Mesenteric fat pad (tissue), 1 donor: ENCODE results near the gene NUB1. TPM values are rescaled to one million over a fixed set of nuclear protein-coding genes. Genes with fewer than 3 reads are reported as not detected.

Experiments used
- DNase-seq: peaks from one replicate; pipeline ENCODE4 v3.0.0-alpha.2; 2020; ENCODE audit warnings: low spot score
- total RNA-seq: library from RNA; stranded (reverse); fragmentation: NEBNext Ultra II Directional; extraction: Animal tissue kit (Norgen Biotek cat#: 25700); gene quantifications from one replicate; pipeline ENCODE4 v1.2.1, GENCODE V29; 2021
- donor health status: DM: yes; HTN: yes; CAD: no.

NUB1 gene
- total RNA-seq, 1 donor from 2014 or later: 59.2 TPM

DNA sequence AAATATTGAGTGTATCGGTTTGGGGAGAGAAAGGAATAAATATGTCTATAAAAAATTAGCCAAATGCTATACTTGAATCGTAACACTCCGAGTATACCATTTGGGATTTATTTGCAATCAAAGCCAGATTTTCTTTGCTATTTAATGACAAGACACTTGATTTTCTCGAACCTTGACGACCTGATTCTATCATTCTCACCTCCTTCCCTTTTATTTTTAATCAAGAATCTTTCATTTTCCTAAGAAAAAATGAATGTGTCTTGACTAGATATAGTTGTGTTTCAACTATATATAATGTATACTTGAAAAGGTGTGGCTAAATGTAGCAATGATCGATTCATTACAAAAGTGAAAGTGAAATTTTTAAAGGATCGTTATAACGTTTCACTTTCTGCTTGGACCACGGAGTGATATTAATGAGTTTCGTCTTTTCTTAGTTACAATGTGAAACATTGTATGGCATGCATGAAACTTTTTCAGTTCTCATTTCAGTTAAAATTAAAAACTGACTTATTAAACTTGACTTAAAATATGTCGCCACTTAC is 562 bp downstream of the NUB1 start:
- DNase-seq: no peak

DNA sequence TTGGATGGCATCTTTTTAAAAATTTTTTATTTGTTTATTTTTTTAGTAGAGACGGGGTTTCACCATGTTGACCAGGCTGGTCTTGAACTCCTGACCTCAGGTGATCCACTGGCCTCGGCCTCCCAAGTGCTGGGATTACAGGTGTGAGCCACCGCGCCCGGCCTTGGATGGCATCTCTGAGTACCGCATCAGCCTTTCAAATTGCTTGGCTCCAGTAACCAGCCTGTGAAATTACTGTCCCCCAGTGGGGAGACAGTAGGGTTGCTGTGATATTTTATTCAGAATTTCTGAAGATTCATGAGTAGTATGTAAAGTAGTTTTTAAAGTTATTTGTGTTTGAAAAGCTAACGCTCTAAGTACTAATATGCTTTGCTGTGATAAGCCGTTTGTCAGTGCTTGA is 1.2 kb downstream of the NUB1 start:
- no peak for DNase-seq

DNA sequence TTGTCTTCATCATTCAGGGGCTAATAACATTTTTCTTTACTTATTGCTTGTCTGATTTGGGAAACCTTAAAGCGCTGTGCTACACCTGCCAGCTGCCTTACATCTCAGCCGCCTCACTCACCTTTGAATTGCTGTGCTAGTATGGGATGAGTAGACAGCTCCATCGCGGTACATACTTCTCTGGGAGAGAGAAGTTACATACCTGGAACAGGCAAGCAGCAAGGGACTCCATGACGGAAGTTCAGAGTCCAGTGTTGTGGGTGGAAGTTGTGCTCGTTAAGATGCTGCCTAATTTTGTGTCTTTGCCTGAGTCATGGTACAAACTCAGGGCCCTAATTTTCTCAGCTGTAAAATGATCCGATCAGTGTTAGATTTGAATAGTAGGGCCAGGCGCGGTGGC is 1.9 kb downstream of the NUB1 start:
- DNase-seq: no peak

DNA sequence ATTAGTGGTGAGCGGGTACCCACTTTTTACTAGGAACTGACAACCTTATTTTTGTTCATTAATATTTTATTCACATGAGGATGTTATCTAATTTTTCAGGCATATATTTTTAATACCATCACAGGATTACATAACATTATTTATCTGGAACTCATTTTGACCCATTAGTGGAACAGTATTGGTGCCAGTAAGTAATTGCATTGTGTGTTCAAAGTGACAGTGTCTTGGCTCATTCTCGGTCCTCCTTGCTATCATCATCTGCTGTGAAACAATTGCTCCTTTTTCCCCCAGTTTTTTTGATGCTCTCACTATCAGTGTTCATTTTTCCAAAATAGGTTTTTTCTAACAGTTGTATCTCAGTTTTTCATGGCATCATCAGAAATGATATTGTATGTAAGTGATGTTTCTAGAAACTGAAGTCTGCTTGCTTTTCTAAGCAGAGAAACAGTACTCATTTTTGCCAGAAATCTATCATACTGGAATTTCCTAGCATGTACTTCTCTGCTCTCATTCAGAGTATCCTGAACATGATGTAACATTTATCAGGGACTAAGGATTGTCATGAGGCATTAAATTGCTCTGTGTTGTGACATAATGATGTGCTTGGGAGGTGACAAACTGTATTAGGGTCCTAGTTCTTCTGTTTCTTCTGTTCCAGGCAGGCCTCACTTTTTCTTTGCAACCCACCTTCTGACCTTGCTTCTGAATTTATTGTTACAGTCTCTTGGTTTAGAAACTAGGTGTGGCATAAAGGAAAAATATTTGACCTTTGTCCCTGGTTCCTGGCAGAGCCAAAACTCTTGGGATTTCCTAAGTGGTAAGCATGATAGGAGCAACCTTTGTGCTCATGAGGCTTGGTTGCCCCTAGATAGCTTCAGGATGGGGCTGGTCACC is 4.2 kb downstream of the NUB1 start:
- DNase-seq: no peak

DNA sequence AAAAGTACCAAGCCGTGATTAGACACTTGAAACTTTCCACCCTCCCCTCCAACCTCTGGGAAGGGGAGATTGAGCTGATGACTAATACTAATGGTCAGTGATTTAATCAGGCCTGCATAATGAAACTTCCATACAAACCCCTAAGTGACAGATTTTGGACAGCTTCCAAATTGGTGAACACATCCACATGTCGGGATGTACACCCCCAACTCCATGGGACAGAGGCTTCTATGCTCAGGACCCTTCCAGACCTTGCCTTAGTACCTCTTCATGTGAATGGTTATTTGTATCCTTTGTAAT is 4.8 kb downstream of the NUB1 start:
- no peak for DNase-seq

DNA sequence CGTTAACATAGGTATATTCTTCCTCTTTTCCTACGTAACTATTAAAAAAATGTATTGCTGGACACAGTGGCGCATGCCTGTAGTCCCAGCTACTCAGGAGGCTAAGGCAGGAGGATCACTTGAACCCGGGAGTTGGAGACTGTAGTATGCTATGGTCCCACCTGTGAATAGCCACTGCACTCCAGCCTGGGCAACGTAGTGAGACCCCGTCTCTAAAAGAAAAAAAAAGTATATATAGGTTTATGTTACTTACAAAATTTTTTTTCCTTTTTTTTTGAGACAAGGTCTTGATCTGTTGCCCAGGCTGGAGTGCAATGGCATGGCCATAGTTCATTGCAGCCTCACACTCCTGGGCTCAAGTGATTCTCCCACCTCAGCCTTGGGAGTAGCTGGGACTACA is 5.6 kb downstream of the NUB1 start:
- DNase-seq: no peak

DNA sequence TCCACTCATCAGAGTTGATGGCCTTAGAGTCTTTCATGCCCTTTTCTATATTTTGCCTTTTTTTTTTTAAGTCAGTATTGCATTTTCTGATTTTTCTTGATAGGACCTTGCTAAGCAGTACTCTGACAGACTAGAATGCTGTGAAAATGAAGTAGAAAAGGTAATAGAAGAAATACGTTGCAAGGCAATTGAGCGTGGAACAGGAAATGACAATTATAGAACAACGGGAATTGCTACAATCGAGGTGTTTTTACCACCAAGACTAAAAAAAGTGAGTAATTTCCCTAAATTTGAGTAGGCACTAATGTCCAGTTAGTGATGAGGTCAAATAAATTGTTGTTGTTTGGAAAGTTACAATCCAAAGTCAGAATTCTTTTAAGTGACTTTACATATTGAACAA is 7.4 kb downstream of the NUB1 start:
- DNase-seq: no peak

DNA sequence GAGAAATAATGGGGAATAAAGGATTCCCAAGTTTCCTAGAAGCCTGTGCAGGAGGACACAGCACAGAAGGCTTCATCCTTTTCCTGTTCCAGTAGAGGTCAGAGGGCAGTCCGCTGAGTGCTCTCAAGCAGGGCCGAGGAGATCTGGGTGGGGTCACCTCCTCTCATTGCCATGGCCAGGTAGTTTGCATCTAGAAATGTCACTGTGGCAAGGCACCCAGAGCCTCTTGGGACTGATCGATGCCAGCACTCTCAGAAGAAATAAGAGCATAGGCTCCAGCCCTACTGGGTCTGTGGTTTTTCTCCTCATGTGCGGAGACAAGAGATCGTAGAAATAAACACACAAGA is 7.9 kb downstream of the NUB1 start:
- no peak for DNase-seq

DNA sequence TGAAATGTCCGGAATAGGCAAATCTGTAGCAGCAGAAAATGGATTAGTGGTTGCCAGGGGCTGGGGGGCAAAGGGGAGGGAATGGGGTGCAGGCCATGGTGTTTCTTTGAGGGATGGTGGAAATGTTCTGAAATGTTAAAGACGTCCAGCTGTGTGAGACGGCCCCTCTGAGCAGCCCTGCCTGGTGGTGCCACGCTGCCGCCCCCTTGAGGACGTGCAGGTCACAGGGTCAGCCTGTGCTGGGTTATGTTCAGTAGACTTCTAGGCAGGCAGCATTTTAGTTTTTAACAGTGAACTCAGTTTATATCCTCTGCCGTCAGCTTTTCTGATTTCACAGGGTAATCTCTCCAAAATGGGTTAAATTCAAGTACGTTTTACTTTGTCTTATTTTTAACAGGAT is 9.4 kb downstream of the NUB1 start:
- no peak for DNase-seq

DNA sequence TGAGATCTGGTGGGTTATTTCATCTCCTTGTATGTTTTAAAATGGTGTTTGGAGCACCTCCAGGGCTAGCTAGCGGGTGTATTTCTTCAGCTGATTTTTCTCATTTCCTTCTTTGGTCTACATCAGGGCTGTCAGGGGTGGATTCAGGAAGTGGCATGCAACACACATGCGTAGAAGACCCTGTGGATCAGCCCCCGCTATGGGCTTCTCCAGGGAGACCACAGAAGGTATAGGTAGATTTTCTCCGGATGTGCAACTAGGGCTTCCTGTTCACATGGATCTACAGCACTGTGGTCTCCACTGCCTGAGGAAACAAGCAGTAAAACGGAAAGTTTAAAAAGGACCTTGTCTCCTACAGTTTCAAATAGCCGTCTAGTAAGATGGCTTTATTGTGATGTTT is 10.4 kb downstream of the NUB1 start:
- DNase-seq: no peak

DNA sequence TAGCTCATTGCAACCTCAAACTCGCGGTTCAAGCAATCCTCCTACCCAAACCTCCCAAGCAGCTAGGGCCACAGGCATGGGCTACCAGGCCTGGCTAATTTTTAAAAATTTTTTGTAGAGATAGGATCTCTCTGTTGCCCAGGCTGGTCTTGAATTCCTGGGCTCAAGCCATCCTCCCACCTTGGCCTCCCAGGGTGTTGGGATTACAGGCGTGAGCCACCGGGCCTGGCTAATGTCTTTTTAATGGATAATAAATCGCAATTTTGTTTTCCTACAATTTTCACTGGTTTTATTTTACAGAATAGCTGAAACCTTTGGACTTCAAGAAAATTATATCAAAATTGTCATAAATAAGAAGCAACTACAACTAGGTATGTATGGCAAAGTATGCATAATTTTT is 10.9 kb downstream of the NUB1 start:
- DNase-seq: no peak

DNA sequence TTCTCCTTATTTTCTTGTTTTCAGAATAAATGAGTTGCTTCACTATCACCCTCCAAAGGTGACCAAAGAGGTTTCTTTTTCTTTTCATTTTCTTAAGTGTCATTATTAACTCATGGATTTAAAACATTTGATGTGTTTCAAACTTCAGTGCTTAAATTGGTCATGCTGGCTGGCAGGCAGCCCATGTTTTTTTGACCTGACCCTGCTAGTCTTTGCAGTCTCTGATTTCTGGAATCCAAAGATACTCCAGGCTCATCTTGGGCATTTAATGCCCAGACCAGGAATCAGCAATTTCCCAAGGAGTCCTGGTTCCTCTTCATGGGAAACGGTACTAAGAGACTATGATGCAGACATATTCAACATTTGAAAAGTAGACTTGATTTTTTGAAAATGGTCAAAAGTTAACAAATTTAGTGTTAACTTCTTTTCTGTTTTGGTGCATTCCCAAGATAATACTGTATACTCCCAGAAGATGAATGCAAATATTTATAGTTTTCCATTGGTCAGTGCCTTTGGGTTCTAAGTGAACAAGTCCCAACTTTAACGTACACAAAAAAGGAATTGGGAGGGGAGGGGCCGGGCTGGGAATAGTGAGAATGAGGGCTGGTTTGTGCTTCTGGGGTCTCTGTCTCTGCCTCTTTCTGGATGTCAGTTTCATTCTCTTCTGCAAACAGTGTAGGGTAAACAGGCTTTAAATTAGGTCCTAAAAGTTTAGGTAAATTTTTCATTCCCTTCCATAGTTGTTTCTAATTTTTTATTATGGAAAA is 19.8 kb downstream of the NUB1 start:
- DNase-seq: no peak

DNA sequence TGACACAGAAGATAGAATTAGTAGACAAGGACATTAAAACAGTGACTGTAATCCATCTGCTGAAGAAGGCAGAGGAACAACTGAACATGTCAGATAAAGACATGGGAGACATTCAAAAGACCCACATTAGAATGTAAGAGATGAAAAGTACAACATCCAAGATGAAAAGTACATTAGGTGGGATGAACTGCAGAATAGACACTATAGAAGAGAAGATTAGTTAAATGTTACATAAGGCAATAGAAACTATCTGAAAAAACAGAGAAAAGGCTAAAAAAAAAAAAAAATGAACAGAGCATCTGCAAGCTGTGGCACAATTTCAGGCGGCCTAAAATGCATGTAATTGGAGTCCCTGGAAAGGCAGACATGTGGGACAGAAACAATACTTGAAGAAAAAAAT is 21.6 kb downstream of the NUB1 start:
- DNase-seq: no peak

DNA sequence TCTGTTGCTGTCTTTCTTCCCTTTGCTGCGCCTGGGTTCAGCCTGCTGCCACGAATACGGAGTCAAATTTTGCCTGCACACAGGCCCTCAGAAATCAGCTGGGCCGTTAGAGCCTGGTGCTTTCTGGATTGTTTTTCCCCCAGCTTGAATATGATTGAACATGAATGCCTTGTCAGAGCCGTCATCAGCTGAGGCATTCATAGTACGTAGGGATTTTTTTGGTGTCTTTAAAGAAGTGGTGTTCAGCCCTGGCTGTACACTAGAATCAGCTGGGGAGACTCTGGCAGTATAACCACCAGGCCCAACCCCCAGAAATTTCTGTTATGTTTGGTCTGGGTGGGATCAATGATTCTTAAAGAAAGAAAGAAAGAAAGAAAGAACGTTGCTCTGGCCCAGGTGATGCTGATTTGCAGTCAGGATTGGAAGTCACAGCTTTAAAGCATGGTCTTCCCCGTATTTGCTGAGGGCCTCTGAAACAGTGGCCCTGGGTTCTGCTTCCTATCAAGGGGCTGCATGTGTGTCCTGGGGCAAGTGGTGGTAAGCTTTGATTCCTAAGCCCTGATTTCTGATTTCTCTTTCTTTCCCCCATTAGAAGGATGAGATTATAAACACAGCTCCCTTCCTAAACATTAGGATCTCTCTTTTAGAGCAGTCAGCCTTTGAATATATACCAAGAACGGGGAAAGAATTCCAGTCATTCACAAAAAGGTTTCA is 24.7 kb downstream of the NUB1 start:
- DNase-seq: no peak

DNA sequence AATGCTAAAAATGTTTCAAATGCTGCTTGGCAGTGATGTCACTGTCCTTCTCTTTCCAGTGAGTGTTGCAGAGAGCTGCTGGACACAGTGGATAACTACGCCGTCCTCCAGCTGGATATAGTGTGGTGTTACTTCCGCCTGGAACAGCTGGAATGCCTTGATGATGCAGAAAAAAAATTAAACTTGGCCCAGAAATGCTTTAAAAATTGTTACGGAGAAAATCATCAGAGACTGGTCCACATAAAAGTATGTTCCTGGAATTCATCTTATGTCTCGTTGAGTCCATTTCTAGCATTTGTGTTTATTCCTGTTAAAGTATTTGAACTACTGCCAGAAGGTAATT is 25.2 kb downstream of the NUB1 start:
- no peak for DNase-seq

DNA sequence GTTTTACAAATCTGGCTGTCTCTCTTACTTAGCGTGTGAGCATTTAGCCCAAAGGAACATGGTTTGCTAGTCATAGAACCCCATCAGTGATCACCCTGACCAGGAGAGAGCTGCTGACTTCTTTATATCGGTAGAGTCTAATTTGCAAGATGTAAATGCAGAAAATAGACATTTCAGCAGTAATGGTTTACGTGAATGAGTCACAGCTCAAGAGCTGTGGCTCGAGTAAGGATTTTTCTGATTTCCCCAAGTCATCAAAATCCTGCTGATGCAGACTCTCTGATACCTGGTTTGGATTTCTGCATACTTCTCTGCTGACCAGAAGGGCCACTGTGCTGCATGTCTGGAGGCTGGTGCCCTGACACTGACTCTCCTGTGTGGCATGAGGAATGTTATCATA is 25.7 kb downstream of the NUB1 start:
- no peak for DNase-seq

DNA sequence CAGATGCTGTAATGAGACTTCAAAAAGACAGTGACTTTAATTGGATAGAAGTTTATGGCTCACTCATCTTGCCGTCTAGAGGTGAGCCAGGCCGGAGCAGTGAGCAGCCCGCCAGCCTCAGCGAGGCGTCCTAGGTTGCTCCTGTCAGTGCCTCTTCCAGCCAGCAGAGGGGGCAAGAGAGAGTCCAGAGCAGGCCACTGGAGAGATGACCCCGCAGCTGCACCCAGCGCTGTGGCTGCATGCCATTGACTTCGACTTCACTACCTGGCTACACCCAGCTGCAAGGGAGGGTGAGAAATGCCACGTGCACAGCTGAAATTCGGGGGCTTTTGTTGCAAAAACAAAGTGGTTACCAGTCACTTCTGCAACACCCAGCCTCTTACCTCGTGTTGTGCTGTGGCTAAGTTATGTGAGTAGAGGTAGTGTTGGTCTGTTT is 26.5 kb downstream of the NUB1 start:
- DNase-seq: no peak

DNA sequence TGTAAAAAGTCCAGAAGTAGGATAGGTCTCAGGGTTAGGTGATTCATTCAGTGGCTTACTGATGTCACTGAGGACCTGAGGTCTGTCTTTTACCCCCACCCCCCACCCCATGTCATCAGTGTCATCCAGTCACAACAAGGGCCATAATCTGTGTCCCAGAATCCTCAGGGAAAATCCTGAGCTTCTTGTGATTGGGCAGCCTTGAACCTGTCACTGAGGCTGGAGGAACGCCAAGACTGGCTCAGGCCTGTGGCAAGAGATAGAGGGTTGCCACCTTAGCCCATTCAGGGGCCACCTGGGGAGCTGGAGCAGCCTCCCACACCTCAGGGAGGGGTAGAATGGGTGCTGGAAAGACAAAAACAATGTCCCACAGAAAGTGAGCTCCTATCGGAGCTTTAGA is 29.7 kb downstream of the NUB1 start:
- no peak for DNase-seq

DNA sequence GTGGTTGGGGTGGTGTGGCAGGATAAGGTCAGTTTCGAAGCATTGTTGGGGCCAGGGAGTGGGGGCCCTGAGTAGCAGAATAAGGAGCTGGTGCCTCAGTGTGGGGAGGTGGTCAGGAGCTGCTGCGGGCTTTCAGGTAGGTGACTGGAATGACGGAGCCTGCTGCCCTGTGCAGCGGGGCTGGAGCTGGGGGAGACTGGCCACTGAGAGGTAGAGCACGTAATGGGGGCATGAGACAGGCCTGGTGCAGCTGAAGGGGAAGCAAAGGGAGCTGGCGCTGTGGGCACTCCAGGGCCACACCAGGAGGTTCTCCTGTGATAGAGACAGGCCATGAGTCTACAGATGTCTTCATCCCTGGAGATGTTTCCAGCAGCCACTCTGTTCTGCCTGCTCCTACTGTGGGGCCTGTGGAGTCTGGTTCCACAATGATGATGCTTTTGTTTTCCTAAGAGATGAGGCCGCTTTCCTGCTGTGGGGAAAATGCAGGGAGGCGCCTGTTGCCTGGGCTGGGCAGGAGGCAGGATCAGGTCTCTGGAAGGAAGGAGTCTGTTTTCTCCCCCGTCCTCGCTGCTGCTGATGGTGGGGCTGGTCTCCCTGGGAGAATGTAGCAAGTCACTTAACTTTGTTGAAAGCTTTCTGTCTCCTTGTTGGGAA is 31.1 kb downstream of the NUB1 start:
- no peak for DNase-seq

DNA sequence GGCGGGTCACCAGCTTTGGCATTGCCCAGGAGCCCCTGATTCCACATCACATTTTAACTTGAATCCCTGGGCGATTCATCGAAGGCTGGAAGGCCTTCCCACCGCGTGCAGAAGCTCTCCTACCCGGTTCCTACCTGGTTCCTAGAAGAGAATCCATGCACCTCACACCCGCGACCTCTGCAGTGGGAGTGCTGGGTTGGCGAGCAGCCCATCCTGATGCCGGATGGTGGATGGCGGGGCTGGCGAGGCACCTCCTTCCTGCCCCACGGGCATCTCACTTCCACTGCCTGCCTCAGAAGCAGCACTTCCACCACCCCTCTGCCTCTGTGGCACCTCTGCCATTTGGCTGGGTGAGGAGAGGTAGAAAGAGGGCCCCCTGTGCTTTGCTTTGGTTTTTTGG is 32.0 kb downstream of the NUB1 start:
- no peak for DNase-seq

DNA sequence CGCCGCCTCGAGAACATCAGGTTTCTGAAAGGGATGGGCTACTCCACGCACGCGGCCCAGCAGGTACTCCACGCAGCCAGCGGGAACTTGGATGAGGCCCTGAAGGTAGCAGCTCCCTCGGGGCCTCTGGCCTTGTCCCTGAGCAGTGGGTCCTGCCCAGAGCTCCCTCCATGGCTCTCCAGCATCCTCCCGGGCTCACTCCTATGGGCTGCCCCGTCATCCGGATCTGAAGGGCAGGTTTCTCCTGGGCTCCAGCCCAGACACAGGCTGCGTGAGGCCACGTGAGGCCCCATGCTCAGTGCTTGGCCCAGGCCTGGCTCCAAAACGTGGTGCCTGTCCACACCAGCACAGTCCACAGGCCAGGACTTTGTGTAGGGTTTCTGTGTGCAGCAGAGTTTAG is 32.5 kb downstream of the NUB1 start:
- DNase-seq: no peak

DNA sequence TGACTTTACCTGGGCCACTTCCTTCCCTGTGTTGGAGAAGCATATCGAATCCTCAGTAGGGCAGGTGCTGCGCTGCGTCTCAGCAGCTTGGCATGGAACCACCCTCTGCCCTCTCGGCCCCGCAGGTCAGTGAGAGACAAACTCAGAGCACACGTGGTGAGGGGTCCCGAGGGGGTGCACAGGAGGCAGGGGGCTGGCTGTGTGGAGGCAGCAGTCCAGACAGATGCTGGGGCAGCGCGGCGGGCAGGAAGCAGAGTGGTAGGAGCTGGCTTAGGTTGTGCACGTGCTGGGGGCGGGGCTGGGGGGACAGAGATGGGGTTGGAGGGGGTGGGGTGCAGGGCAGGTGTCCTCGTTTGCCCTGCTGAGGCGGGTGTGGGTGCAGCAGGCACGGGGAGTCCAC is 33.1 kb downstream of the NUB1 start:
- no peak for DNase-seq
